Esophagus squamous epithelium (tissue), 5 donors: ENCODE data around the gene MYH13. TPM values are rescaled to one million over a fixed set of nuclear protein-coding genes. Genes with fewer than 3 reads are reported as not detected.

ENCODE experiments used
- DNase-seq: peaks from one replicate; lab custom pipeline; 2025; lab: John Stamatoyannopoulos, UW
- H3K27ac ChIP-seq, 4 donors: fragments of 200-600 bp; sonication (generic); one replicate each; pipeline ENCODE4 v1.5.1; 2016 to 2019; ENCODE audit warnings: mild to moderate bottlenecking in 1 of 4
- H3K27me3 ChIP-seq, 4 donors: fragments of 200-600 bp; sonication (generic); 1 replicate in 3 of 4; 2 replicates in 1 of 4; pipeline versions ENCODE4 v1.5.1 to v1.6.0; 2017 to 2021; ENCODE audit warnings: antibody characterized with exemption in 1 of 4
- H3K36me3 ChIP-seq, 3 donors: fragments of 200-600 bp; sonication (generic); one replicate each; pipeline ENCODE4 v1.5.1; 2016 to 2019
- H3K4me1 ChIP-seq, 3 donors: fragments of 200-600 bp; sonication (generic); one replicate each; pipeline ENCODE4 v1.5.1; 2017 to 2019
- H3K4me3 ChIP-seq, 4 donors: fragments of 200-600 bp; sonication (generic); 1 replicate in 3 of 4; 2 replicates in 1 of 4; pipeline ENCODE4 v1.5.1; 2016 to 2019; ENCODE audit warnings: mild to moderate bottlenecking in 2 of 4, moderate library complexity in 1 of 4
- H3K9me3 ChIP-seq, 3 donors: fragments of 200-600 bp; sonication (generic); one replicate each; pipeline ENCODE4 v1.5.1; 2016 to 2019
- POLR2A ChIP-seq, 4 donors: fragments of 450-650 bp; IDR thresholded peaks; one replicate each; pipeline ENCODE4 v1.6.1; 2017; ENCODE audit warnings: antibody characterized with exemption in 4 of 4, mild to moderate bottlenecking in 4 of 4, moderate library complexity in 3 of 4
- WGBS, 2 donors: methylation state at CpG; one replicate each; pipeline ENCODE4 v1.1.5; 2018; 5-methylcytosine and 5-hydroxymethylcytosine counted together
- intact Hi-C: fragments of 100-400 bp; cut with DNase I; formaldehyde crosslinking; loops from one replicate; pipeline ENCODE4 v1.15.0; 2022
- total RNA-seq, 4 donors: library from RNA; depleted of rRNA; stranded (reverse); fragments of >200 nt; gene quantifications; one replicate each; pipeline ENCODE4 v1.1.0, GENCODE V29; 2016
- TF ChIP-seq, protein P1 (sequence below), 6 experiments: fragments of 450-650 bp in 4 of 6; fragments of 200-600 bp in 2 of 6; sonication (generic) in 2 of 6; IDR thresholded peaks; one replicate each; pipeline ENCODE4 v1.5.1; 2016 to 2019; ENCODE audit warnings: antibody characterized with exemption in 6 of 6, mild to moderate bottlenecking in 4 of 6, moderate library complexity in 4 of 6
- donor health status: DM: yes; HTN: yes; CAD: no.

The MYH13 gene
- total RNA-seq, 4 donors from 2014 or later, result 0.18 TPM; not detected in 3

GRCh38 chr17:10286324-10286723 is 86.5 kb downstream of the MYH13 start:
- no peaks in the 10 kb centered on the region for H3K9me3 ChIP-seq
- 0 to 18% methylated on average over 1 of the region's 1 CpG for WGBS, 2 donors
- intact Hi-C loops, result no loop called here

DNA sequence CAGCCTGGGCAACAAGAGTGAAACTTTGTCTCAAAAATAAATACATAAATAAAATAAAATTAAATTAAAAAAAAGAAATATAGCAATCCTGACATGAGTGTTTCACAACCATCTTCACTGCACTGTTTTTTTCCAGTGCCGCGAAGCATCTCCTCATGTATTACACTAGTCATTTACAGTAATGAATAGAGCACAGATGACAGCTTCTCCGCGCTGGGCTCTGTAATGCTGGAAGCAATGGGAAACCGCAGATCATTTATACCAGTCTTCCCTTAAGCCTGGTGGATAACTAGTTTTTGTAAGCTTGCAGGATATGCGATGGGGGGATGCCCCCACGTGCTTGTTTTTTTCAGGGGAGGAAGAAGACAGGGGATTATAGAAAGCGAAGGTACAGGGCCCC is 86.9 kb downstream of the MYH13 start:
- DNase-seq, result no peak
- no peak overlapping the region for H3K27ac ChIP-seq
- TF ChIP-seq, protein P1, sequence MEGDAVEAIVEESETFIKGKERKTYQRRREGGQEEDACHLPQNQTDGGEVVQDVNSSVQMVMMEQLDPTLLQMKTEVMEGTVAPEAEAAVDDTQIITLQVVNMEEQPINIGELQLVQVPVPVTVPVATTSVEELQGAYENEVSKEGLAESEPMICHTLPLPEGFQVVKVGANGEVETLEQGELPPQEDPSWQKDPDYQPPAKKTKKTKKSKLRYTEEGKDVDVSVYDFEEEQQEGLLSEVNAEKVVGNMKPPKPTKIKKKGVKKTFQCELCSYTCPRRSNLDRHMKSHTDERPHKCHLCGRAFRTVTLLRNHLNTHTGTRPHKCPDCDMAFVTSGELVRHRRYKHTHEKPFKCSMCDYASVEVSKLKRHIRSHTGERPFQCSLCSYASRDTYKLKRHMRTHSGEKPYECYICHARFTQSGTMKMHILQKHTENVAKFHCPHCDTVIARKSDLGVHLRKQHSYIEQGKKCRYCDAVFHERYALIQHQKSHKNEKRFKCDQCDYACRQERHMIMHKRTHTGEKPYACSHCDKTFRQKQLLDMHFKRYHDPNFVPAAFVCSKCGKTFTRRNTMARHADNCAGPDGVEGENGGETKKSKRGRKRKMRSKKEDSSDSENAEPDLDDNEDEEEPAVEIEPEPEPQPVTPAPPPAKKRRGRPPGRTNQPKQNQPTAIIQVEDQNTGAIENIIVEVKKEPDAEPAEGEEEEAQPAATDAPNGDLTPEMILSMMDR (IDR thresholded peaks at IDR 0.05), result no peak
- no peaks in the 10 kb centered on the region for H3K9me3 ChIP-seq
- intact Hi-C loops, result no loop called here
- no peak overlapping the region for H3K4me3 ChIP-seq
- H3K36me3 ChIP-seq, result no peaks in the 10 kb centered on the region
- no peaks in the 10 kb centered on the region for H3K4me1 ChIP-seq
- H3K27me3 ChIP-seq, result peaks cover 0 to 16% (median 0%) of the 10 kb centered on the region in 4 donors
- 75 to 76% methylated on average over 8 of the region's 8 CpGs for WGBS, 2 donors

More at GRCh38 chr17:10286324-10286723, 86.5 kb downstream of the MYH13 start:
- H3K4me1 ChIP-seq, result no peaks in the 10 kb centered on the region
- no peak for DNase-seq
- no peak overlapping the region for H3K4me3 ChIP-seq
- no peak overlapping the region for H3K27ac ChIP-seq
- H3K27me3 ChIP-seq, result peaks cover 0 to 16% (median 0%) of the 10 kb centered on the region in 4 donors
- no peaks in the 10 kb centered on the region for H3K36me3 ChIP-seq
- no peak for TF ChIP-seq POLR2A (IDR thresholded peaks at IDR 0.05)
- TF ChIP-seq, protein P1 (IDR thresholded peaks at IDR 0.05), result no peak

DNA sequence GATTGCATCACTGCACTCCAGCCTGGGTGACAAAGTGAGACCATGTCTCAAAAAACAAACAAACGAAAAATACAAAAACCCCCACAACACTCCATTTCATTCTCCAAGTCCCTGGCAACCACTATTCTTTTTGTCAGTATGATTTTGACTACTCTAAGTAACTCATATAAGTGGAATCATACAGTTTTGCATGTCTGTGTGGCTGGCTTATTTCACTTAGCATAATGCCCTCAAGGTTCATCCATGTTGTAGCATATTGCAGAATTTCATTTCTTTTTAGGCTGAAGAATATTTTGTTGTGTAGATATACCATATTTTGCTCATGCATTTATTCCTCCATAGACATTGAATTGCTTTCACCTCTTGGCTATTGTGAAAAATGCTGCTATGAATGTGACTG is 92.7 kb downstream of the MYH13 start:
- H3K27ac ChIP-seq, result no peak overlapping the region
- 50 to 62% methylated on average over 1 of the region's 1 CpG for WGBS, 2 donors
- no peaks in the 10 kb centered on the region for H3K36me3 ChIP-seq
- H3K9me3 ChIP-seq, result no peaks in the 10 kb centered on the region
- intact Hi-C loops, result no loop called here
- no peak for DNase-seq
- no peaks in the 10 kb centered on the region for H3K4me1 ChIP-seq
- no peaks in the 10 kb centered on the region for H3K27me3 ChIP-seq
- no peak for TF ChIP-seq POLR2A (IDR thresholded peaks at IDR 0.05)
- TF ChIP-seq, protein P1 (IDR thresholded peaks at IDR 0.05), result no peak
- no peak overlapping the region for H3K4me3 ChIP-seq

DNA sequence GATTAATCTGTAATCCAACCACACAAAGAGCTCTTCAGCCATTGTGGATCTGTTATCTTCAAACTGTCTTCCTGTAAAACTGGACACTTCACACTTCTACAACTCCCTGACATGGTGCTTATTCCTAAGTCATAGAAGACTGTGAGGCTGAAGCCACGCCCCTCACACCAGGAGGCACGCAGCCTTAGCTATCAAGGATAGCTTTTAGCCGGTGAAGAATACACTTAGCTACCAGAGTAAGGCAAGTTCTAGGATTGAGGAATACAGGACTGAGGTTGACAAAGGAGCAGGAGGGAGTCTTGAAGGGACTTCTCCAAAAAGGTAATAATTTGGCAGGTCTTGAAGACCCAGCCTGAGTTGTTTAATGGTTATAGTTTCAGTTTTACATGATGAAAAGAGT is 94.6 kb downstream of the MYH13 start:
- no peak for DNase-seq
- no peak overlapping the region for H3K4me3 ChIP-seq
- TF ChIP-seq POLR2A (IDR thresholded peaks at IDR 0.05), result no peak
- TF ChIP-seq, protein P1 (IDR thresholded peaks at IDR 0.05), result no peak

GRCh38 chr17:10276436-10276835 is 96.4 kb downstream of the MYH13 start:
- DNase-seq, result no peak
- Histone ChIP-seq H3K36me3 (no peaks in the 10 kb centered on the region), H3K27ac (no peak overlapping the region), H3K9me3 (no peaks in the 10 kb centered on the region), H3K4me3 (no peak overlapping the region), H3K27me3 (no peaks in the 10 kb centered on the region), H3K4me1 (no peaks in the 10 kb centered on the region)
- intact Hi-C loops, result no loop called here
- 41 to 57% methylated on average over 2 to 3 of the region's 3 CpGs for WGBS, 2 donors
- TF ChIP-seq POLR2A (IDR thresholded peaks at IDR 0.05), result no peak
- TF ChIP-seq, protein P1 (IDR thresholded peaks at IDR 0.05), result no peak

More for the DNA sequence above, 94.6 kb downstream of the MYH13 start:
- Histone ChIP-seq H3K36me3 (no peaks in the 10 kb centered on the region), H3K9me3 (no peaks in the 10 kb centered on the region), H3K27me3 (no peaks in the 10 kb centered on the region), H3K4me1 (no peaks in the 10 kb centered on the region), H3K27ac (no peak overlapping the region)
- intact Hi-C loops, result no loop called here
- 26 to 70% methylated on average over 3 of the region's 3 CpGs for WGBS, 2 donors
